Measurements from ENCODE around the gene TBCK.

TBCK gene

DNA sequence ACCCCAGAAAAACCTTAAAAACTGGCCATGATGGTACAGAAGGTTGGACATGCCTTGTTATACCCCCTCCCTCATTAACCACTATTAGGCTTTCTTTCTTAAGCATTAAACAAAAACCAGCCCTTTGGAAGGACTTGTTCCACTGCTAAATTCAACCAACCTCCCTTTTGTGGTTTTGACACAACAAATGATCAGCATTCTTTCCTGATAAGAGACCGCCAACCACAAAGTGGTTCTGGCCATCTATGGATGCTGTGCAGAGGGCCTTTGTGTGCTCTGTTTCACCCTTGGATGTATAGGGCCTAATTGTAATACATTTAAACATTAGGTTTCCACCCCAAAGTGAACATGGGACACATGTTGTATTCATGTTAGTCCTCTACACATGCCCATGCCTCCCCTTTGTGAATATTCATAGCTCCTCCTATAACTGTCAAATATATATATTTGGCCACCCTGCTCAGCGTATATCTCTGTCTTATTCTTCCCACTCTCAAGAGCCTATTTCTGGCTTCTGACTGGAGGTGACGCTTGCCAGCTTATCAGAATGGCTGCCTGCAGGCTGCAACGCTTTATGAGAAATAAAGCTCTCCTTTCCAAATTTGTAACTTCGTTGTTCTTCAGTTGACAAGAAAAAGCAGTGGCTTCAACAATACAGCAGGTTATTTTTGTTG lies 294.1 kb downstream of the TBCK start:
- no peaks in the 10 kb centered on the region for H3K36me3 ChIP-seq (ENCODE audit: insufficient read depth)
- no peaks in the 10 kb centered on the region for H4K20me1 ChIP-seq (ENCODE audit: insufficient read depth)
- no peaks in the 10 kb centered on the region for H3K79me2 ChIP-seq (ENCODE audit: insufficient read depth, low read depth)
- H3K9ac ChIP-seq = no peak overlapping the region
- TF ChIP-seq, protein P1, sequence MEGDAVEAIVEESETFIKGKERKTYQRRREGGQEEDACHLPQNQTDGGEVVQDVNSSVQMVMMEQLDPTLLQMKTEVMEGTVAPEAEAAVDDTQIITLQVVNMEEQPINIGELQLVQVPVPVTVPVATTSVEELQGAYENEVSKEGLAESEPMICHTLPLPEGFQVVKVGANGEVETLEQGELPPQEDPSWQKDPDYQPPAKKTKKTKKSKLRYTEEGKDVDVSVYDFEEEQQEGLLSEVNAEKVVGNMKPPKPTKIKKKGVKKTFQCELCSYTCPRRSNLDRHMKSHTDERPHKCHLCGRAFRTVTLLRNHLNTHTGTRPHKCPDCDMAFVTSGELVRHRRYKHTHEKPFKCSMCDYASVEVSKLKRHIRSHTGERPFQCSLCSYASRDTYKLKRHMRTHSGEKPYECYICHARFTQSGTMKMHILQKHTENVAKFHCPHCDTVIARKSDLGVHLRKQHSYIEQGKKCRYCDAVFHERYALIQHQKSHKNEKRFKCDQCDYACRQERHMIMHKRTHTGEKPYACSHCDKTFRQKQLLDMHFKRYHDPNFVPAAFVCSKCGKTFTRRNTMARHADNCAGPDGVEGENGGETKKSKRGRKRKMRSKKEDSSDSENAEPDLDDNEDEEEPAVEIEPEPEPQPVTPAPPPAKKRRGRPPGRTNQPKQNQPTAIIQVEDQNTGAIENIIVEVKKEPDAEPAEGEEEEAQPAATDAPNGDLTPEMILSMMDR (conservative IDR thresholded peaks at IDR 0.05; ENCODE audit: low read depth, low read length) = no peak
- H3K27me3 ChIP-seq (ENCODE audit: insufficient read depth, low read depth) = no peaks in the 10 kb centered on the region
- H3K4me3 ChIP-seq (IDR thresholded peaks at IDR 0.05; ENCODE audit: insufficient read depth, low read depth, low read length) = no peak overlapping the region
- H3K4me2 ChIP-seq = no peak overlapping the region
- no peak overlapping the region for H2AFZ ChIP-seq (ENCODE audit: low read depth)
- H3K4me1 ChIP-seq (ENCODE audit: low read depth, poor library complexity, severe bottlenecking) = no peaks in the 10 kb centered on the region
- H3K27ac ChIP-seq = no peak overlapping the region

DNA sequence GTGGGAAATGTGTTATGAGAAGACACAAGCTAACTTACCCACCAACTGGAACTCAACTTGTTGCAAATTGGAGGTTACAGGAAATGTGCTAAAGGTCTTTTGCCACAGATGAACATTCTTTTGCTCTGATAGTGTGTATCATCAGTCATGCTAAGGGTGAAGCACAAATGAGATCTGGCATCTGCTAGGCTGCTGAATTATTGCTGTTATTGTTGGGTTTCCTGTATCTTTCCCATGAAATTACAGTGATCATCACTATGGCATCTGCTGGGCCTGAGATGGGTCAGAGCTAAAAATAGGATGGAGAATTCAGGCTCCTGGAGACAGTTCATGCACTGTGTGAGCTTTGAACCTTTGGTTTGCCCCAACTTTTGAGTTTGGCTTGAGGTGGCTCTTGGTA lies 296.2 kb downstream of the TBCK start:
- no peaks in the 10 kb centered on the region for H3K79me2 ChIP-seq (ENCODE audit: insufficient read depth, low read depth)
- TF ChIP-seq, protein P1 (conservative IDR thresholded peaks at IDR 0.05; ENCODE audit: low read depth, low read length) = no peak
- H3K4me1 ChIP-seq (ENCODE audit: low read depth, poor library complexity, severe bottlenecking) = no peaks in the 10 kb centered on the region
- no peaks in the 10 kb centered on the region for H3K36me3 ChIP-seq (ENCODE audit: insufficient read depth)
- H2AFZ ChIP-seq (ENCODE audit: low read depth) = no peak overlapping the region
- H3K27me3 ChIP-seq (ENCODE audit: insufficient read depth, low read depth) = no peaks in the 10 kb centered on the region
- H3K4me3 ChIP-seq (IDR thresholded peaks at IDR 0.05; ENCODE audit: insufficient read depth, low read depth, low read length) = no peak overlapping the region
- H3K27ac ChIP-seq = no peak overlapping the region
- no peak overlapping the region for H3K9ac ChIP-seq
- no peaks in the 10 kb centered on the region for H4K20me1 ChIP-seq (ENCODE audit: insufficient read depth)
- no peak overlapping the region for H3K4me2 ChIP-seq

DNA sequence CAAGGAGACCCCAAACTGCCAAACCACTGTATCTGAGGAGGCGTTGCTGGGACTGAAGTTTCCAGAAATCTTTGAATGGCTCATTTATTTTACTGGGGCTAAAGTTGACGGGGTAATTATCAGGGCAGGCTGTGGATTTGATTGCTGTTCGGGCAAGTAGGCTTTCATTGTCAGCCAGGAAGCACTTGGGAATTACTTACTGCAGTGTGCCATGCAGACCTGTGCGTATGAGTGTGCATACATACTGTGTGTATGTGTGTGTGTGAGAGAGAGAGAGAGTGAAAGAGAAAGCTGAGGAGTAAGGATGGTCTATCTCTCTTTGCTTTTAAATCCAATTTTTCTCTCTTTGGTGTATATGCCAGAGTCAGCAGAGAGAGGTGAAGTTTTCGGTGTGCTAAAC lies 298.0 kb downstream of the TBCK start:
- Histone ChIP-seq H2AFZ (ENCODE audit: low read depth) (no peak overlapping the region), H3K9ac (no peak overlapping the region), H3K4me3 (IDR thresholded peaks at IDR 0.05; ENCODE audit: insufficient read depth, low read depth, low read length) (no peak overlapping the region), H3K27me3 (ENCODE audit: insufficient read depth, low read depth) (no peaks in the 10 kb centered on the region), H3K4me2 (no peak overlapping the region), H3K27ac (no peak overlapping the region), H3K4me1 (ENCODE audit: low read depth, poor library complexity, severe bottlenecking) (no peaks in the 10 kb centered on the region), H4K20me1 (ENCODE audit: insufficient read depth) (no peaks in the 10 kb centered on the region), H3K79me2 (ENCODE audit: insufficient read depth, low read depth) (no peaks in the 10 kb centered on the region), H3K36me3 (ENCODE audit: insufficient read depth) (no peaks in the 10 kb centered on the region)
- TF ChIP-seq, protein P1 (conservative IDR thresholded peaks at IDR 0.05; ENCODE audit: low read depth, low read length) = no peak

DNA sequence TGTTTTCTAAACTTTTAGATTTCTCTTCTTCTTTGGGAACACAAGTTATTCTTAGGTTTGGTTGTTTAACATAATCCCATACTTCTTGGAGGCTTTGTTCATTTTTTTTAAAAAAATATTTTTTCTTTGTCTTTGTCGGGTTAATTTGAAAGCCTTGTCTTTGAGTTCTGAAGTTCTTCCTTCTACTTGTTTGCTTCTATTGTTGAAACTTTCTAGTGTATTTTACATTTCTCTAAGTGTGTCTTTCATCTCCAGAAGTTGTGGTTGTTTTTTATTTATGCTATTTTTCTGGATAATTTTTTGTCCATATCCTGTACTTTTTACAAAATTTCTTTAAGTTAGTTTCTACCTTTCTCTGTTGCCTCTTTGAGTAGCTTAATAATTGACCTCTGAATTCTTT lies 304.6 kb downstream of the TBCK start:
- Histone ChIP-seq H3K36me3 (ENCODE audit: insufficient read depth) (no peaks in the 10 kb centered on the region), H3K9ac (no peak overlapping the region), H4K20me1 (ENCODE audit: insufficient read depth) (no peaks in the 10 kb centered on the region), H3K4me1 (ENCODE audit: low read depth, poor library complexity, severe bottlenecking) (peaks cover 22% of the 10 kb centered on the region), H3K27me3 (ENCODE audit: insufficient read depth, low read depth) (no peaks in the 10 kb centered on the region), H3K4me2 (no peak overlapping the region), H3K79me2 (ENCODE audit: insufficient read depth, low read depth) (no peaks in the 10 kb centered on the region), H3K4me3 (IDR thresholded peaks at IDR 0.05; ENCODE audit: insufficient read depth, low read depth, low read length) (no peak overlapping the region), H2AFZ (ENCODE audit: low read depth) (no peak overlapping the region), H3K27ac (no peak overlapping the region)
- TF ChIP-seq, protein P1 (conservative IDR thresholded peaks at IDR 0.05; ENCODE audit: low read depth, low read length) = no peak

Data from KMS-11 (cell line).